HepG2 (cell line): ENCODE data around the gene TMEM141. TPM values are rescaled to one million over a fixed set of nuclear protein-coding genes. Genes with fewer than 3 reads are reported as not detected.

ENCODE experiments used
- ATF2 ChIP-seq: sonication (generic); formaldehyde crosslinking; IDR thresholded peaks from 2 replicates; pipeline ENCODE4 v1.4.0; 2020; ENCODE audit warnings: missing genetic modification reagents
- CHD4 ChIP-seq: fragments of 200-600 bp; sonication (generic); IDR thresholded peaks from 2 replicates; pipeline ENCODE4 v1.7.0; 2017; ENCODE audit warnings: mild to moderate bottlenecking, low read length, borderline replicate concordance
- GPBP1L1 ChIP-seq: sonication (generic); formaldehyde crosslinking; IDR thresholded peaks from 2 replicates; pipeline ENCODE4 v1.5.0; 2020; ENCODE audit warnings: mild to moderate bottlenecking, missing genetic modification reagents
- HOXA5 ChIP-seq: sonication (generic); formaldehyde crosslinking; IDR thresholded peaks from 2 replicates; pipeline ENCODE4 v1.4.0; 2020; ENCODE audit warnings: missing genetic modification reagents
- HOXD1 ChIP-seq: sonication (generic); formaldehyde crosslinking; IDR thresholded peaks from 2 replicates; pipeline ENCODE4 v1.5.0; 2020; ENCODE audit warnings: missing genetic modification reagents
- KLF11 ChIP-seq: IDR thresholded peaks from 2 replicates; pipeline ENCODE4 v1.6.1; 2016; ENCODE audit warnings: missing compliant biosample characterization
- MIER2 ChIP-seq: IDR thresholded peaks from 2 replicates; pipeline ENCODE4 v1.6.1; 2016; ENCODE audit warnings: missing biosample characterization, missing genetic modification reagents
- MLLT10 ChIP-seq: sonication (generic); formaldehyde crosslinking; IDR thresholded peaks from 2 replicates; pipeline ENCODE4 v1.4.0; 2020; ENCODE audit warnings: missing genetic modification reagents
- NFE2L1 ChIP-seq: sonication (generic); formaldehyde crosslinking; IDR thresholded peaks from 2 replicates; pipeline ENCODE4 v1.4.0; 2020; ENCODE audit warnings: missing genetic modification reagents, mild to moderate bottlenecking, borderline replicate concordance
- SIN3A ChIP-seq: IDR thresholded peaks from 2 replicates; pipeline ENCODE4 v1.6.1; 2011; ENCODE audit warnings: low read depth, mild to moderate bottlenecking, control low read depth, low read length, borderline replicate concordance
- TRIM24 ChIP-seq: sonication (generic); formaldehyde crosslinking; IDR thresholded peaks from 2 replicates; pipeline ENCODE4 v1.8.0; 2022; ENCODE audit warnings: mild to moderate bottlenecking, missing genetic modification reagents
- ZFP91 ChIP-seq: sonication (generic); formaldehyde crosslinking; IDR thresholded peaks from 2 replicates; pipeline ENCODE4 v1.9.0; 2022; ENCODE audit warnings: missing genetic modification reagents, mild to moderate bottlenecking, borderline replicate concordance
- ZNF460 ChIP-seq: sonication (generic); formaldehyde crosslinking; IDR thresholded peaks from 2 replicates; pipeline ENCODE4 v1.5.1; 2020; ENCODE audit warnings: missing genetic modification reagents, mild to moderate bottlenecking, borderline replicate concordance
- ZNF782 ChIP-seq: sonication (generic); formaldehyde crosslinking; IDR thresholded peaks from 2 replicates; pipeline ENCODE4 v1.4.0; 2020; ENCODE audit warnings: missing genetic modification reagents, mild to moderate bottlenecking, borderline replicate concordance
- polyA plus RNA-seq, 8 experiments: library from polyadenylated mRNA; depleted of rRNA in 3 of 8; stranded (reverse) in 7 of 8; unstranded in 1 of 8; fragments of >200 nt; fragmentation: Illumina TruSeq in 4 of 8; extraction: Trizol in 4 of 8; gene quantifications; 2 replicates each; pipeline versions ENCODE4 v1.2.1 to v1.2.3, GENCODE V29; 2011 to 2016; ENCODE audit warnings: low read depth in 4 of 8, missing spikeins in 1 of 8, mixed read lengths in 1 of 8; ENCODE audit not compliant: insufficient read depth in 1 of 8
- total RNA-seq, 5 experiments: library from RNA; depleted of rRNA; stranded (reverse); fragments of >200 nt; fragmentation: Illumina TruSeq; extraction: Trizol; gene quantifications; 2 replicates each; pipeline ENCODE4 v1.2.3, GENCODE V29; 2016; ENCODE audit warnings: low read depth in 1 of 5
- TF ChIP-seq, protein P1 (sequence below): sonication (generic); formaldehyde crosslinking; IDR thresholded peaks from 2 replicates; pipeline ENCODE4 v1.4.0; 2020; ENCODE audit warnings: missing genetic modification reagents, borderline replicate concordance
- TF ChIP-seq, protein P2 (sequence below): sonication (generic); formaldehyde crosslinking; IDR thresholded peaks from 2 replicates; pipeline ENCODE4 v1.5.0; 2020; ENCODE audit warnings: missing genetic modification reagents, mild to moderate bottlenecking, borderline replicate concordance
- TF ChIP-seq, protein P3 (sequence below): sonication (generic); formaldehyde crosslinking; IDR thresholded peaks from 2 replicates; pipeline ENCODE4 v1.8.0; 2022; ENCODE audit warnings: mild to moderate bottlenecking, missing genetic modification reagents, borderline replicate concordance

TMEM141 gene
- total and polyA plus RNA-seq, 2 of the 13 experiments (the other 11 are each of a cell fraction or from before 2014, with no cell fraction given): 81.0 to 202 TPM

DNA sequence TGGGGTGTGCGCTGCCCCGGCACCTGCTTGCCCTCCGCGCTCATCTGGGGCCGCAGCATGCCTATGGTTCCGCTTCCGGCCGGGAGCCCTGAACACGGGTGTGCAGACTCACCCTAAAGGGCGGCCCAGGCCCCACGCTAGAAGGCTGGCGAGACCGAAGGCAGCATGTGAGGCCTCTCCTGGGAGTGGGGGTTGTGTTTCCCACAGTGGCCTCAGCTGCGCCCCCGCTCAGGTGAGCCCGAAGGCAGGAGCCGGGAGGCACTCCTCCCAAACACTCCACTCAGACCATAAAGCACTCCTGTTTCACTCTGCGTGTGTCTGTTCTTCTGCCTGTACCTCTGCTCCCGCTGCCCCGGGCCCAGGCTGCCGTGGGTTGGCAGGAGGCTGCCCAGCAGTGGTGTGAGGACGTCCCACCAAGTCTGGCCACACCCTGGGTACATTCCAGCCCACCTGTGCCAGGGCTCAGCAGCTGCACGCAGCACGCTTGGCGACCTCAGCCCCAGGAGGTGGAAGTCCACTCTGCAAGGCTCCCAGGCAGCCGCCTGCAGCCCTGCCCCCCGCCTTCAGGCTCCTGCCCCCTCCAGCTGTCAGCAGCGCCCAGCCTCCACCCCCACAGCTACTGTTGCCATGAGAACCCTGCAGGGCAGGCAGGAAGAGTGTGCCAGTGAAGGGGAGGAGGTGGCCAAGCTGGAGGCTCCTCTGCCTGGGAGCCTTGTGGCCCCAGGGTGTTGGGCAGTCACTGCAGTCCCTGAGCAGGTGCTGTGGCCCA, 49.9 kb downstream of the TMEM141 start (continued):
- TF ChIP-seq, protein P1, sequence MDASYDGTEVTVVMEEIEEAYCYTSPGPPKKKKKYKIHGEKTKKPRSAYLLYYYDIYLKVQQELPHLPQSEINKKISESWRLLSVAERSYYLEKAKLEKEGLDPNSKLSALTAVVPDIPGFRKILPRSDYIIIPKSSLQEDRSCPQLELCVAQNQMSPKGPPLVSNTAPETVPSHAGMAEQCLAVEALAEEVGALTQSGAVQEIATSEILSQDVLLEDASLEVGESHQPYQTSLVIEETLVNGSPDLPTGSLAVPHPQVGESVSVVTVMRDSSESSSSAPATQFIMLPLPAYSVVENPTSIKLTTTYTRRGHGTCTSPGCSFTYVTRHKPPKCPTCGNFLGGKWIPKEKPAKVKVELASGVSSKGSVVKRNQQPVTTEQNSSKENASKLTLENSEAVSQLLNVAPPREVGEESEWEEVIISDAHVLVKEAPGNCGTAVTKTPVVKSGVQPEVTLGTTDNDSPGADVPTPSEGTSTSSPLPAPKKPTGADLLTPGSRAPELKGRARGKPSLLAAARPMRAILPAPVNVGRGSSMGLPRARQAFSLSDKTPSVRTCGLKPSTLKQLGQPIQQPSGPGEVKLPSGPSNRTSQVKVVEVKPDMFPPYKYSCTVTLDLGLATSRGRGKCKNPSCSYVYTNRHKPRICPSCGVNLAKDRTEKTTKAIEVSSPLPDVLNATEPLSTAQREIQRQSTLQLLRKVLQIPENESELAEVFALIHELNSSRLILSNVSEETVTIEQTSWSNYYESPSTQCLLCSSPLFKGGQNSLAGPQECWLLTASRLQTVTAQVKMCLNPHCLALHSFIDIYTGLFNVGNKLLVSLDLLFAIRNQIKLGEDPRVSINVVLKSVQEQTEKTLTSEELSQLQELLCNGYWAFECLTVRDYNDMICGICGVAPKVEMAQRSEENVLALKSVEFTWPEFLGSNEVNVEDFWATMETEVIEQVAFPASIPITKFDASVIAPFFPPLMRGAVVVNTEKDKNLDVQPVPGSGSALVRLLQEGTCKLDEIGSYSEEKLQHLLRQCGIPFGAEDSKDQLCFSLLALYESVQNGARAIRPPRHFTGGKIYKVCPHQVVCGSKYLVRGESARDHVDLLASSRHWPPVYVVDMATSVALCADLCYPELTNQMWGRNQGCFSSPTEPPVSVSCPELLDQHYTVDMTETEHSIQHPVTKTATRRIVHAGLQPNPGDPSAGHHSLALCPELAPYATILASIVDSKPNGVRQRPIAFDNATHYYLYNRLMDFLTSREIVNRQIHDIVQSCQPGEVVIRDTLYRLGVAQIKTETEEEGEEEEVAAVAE (CRISPR knock-in tag): no peak
- TF ChIP-seq MLLT10 (CRISPR knock-in tag): no peak
- TF ChIP-seq, protein P2, sequence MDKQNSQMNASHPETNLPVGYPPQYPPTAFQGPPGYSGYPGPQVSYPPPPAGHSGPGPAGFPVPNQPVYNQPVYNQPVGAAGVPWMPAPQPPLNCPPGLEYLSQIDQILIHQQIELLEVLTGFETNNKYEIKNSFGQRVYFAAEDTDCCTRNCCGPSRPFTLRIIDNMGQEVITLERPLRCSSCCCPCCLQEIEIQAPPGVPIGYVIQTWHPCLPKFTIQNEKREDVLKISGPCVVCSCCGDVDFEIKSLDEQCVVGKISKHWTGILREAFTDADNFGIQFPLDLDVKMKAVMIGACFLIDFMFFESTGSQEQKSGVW (CRISPR knock-in tag): no peak
- TF ChIP-seq, protein P3, sequence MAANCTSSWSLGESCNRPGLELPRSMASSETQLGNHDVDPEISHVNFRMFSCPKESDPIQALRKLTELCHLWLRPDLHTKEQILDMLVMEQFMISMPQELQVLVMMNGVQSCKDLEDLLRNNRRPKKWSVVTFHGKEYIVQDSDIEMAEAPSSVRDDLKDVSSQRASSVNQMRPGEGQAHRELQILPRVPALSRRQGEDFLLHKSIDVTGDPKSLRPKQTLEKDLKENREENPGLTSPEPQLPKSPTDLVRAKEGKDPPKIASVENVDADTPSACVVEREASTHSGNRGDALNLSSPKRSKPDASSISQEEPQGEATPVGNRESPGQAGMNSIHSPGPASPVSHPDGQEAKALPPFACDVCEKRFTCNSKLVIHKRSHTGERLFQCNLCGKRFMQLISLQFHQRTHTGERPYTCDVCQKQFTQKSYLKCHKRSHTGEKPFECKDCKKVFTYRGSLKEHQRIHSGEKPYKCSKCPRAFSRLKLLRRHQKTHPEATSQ (CRISPR knock-in tag): no peak
- TF ChIP-seq HOXA5 (CRISPR knock-in tag): no peak
- no peak for TF ChIP-seq CHD4
- TF ChIP-seq GPBP1L1: no peak
- no peak for TF ChIP-seq MIER2 (CRISPR knock-in tag)
- TF ChIP-seq ATF2: peak; percentile 12; the same call in 1 of the 2 replicates
- TF ChIP-seq KLF11: no peak
- TF ChIP-seq TRIM24 (CRISPR knock-in tag): no peak
- TF ChIP-seq ZFP91: no peak; the same call in 1 of the 2 replicates
- TF ChIP-seq ZNF460 (CRISPR knock-in tag): no peak
- no peak for TF ChIP-seq NFE2L1
- 0 out of 2 replicates have a peak, but pooled peaks have one; percentile 77 for TF ChIP-seq ZNF782 (CRISPR knock-in tag)
- TF ChIP-seq SIN3A: peak; percentile 50; the same call in 1 of the 2 replicates
- 0 out of 2 replicates have a peak, but pooled peaks have one; percentile 17 for TF ChIP-seq HOXD1 (CRISPR knock-in tag)
